Heart left ventricle (tissue), 13 donors: ENCODE measurements around the gene CPM.

Experiments used
- CTCF ChIP-seq, 12 donors: fragments of 200-600 bp; sonication (generic) in 4 of 12; IDR thresholded peaks; one replicate each; pipeline versions ENCODE4 v1.5.0 to v1.8.0; 2018 to 2022; ENCODE audit warnings: antibody characterized with exemption in 12 of 12, mild to moderate bottlenecking in 5 of 12
- POLR2A ChIP-seq, 2 donors: fragments of 450-650 bp; IDR thresholded peaks; one replicate each; pipeline ENCODE4 v1.6.1; 2017; ENCODE audit warnings: antibody characterized with exemption in 2 of 2, mild to moderate bottlenecking in 2 of 2, moderate library complexity in 2 of 2
- donor health status: ischemic (EF 13 %, LVEDD 7.1; RV severe dilation, severe dysfunction).
- donor health status: DM: no; HTN: yes; CAD: no.
- donor health status: DM: no; HTN: no; CAD: no.
- donor health status: ischemic (EF 25% LVEDD 6.9; RV normal size, moderate dysfunction).
- donor health status: ischemic (EF 25% LVEDD 5.7; RV mildly dilated, moderate dysfunction).
- donor health status: ischemic (EF 35%, LVEDD 5.7; RV mildly dilated, moderate dysfunction).
- donor health status: nonischemic (EF 11% LVEDD 7.7; RV severe dilation, severe dysfunction).
- donor health status: DM: yes; HTN: yes; CAD: no.
- donor health status: PGD.
- donor health status: ischemic (EF 29% LVEDD 5.4; RV normal size, mild dysfunction).
- donor health status: nonischemic (EF 23%, LVEDD 6.1; RV moderate dilation, normal function).

GRCh38 chr12:68919581-68920239 lies 13.3 kb downstream of the CPM start:
- no peak for TF ChIP-seq CTCF (IDR thresholded peaks at IDR 0.05)
- no peak for TF ChIP-seq POLR2A (IDR thresholded peaks at IDR 0.05)
